Measurements from ENCODE around the gene TM2D3.

The TM2D3 gene

DNA sequence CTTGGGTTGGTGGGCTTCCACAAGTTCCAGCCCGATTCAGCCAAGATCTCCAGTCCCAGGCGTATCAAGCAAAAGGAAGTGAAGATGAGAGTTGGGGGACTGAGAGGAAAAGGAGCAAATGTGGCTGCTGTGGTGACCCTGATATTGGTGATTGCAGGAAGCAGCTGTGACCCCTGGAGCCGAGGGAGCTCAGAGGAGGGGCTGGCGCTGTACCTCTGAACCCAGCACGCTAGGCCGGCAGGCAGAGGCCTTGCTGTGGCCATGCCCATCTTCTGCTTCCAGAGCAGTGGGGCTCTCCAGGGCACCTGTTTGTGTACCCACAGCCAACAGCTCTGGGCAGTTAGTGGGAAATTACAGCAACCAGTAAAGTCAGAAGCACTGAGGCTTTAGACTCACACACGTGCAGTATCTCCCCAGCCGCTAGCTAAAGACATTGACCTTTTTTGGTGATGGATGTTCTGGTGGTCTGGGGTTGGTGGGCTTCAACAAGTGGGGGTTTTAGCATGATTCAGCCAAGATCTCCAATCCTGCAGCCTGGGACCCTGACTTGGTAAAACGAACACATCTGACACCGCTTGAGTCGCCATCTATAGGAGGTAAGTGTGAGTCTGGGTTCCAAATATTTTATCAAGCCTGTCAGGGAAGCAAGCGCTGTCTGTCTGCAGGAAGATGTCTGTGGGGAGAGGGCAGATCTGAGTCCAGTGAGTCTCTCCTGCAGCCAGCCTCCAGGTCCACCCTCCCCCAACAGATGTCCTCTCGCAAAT lies 33.1 kb downstream of the TM2D3 start:
- no peak overlapping the region for H3K27ac ChIP-seq
- no peak overlapping the region for H3K4me3 ChIP-seq (ENCODE audit: low read depth in 1 of 2, low read length in 1 of 2)
- peaks cover 3% of the 10 kb centered on the region for H3K9me3 ChIP-seq
- TF ChIP-seq, protein P1, sequence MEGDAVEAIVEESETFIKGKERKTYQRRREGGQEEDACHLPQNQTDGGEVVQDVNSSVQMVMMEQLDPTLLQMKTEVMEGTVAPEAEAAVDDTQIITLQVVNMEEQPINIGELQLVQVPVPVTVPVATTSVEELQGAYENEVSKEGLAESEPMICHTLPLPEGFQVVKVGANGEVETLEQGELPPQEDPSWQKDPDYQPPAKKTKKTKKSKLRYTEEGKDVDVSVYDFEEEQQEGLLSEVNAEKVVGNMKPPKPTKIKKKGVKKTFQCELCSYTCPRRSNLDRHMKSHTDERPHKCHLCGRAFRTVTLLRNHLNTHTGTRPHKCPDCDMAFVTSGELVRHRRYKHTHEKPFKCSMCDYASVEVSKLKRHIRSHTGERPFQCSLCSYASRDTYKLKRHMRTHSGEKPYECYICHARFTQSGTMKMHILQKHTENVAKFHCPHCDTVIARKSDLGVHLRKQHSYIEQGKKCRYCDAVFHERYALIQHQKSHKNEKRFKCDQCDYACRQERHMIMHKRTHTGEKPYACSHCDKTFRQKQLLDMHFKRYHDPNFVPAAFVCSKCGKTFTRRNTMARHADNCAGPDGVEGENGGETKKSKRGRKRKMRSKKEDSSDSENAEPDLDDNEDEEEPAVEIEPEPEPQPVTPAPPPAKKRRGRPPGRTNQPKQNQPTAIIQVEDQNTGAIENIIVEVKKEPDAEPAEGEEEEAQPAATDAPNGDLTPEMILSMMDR (IDR thresholded peaks at IDR 0.05): no peak
- peaks cover 5% of the 10 kb centered on the region for H3K27me3 ChIP-seq
- H3K36me3 ChIP-seq: no peaks in the 10 kb centered on the region
- no peaks in the 10 kb centered on the region for H3K4me1 ChIP-seq (ENCODE audit: control insufficient read depth in 1 of 2, insufficient read depth in 1 of 2, low read depth in 1 of 2, low read length in 1 of 2)

DNA sequence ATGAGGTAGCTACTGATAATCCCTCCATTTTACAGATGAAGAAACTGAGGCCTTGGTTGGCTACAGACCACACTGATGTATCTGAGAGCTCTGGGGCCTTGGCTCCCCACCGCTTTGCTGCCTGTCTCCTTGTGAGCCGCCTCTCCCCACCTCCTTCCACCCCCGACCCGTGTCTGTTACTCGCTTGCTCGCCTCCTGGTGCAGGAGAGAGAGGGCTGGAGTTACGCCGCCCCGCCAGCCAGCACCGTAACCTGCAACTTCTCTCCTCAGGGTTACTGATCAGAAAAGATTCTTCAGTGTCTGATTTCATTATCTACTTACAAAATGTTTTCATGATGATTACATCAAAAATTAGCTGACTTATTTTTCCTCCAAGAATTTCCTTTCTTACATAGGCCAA lies 34.1 kb downstream of the TM2D3 start:
- Histone ChIP-seq H3K36me3 (no peaks in the 10 kb centered on the region), H3K27me3 (peaks cover 5% of the 10 kb centered on the region), H3K27ac (no peak overlapping the region), H3K4me3 (ENCODE audit: low read depth in 1 of 2, low read length in 1 of 2) (no peak overlapping the region), H3K9me3 (no peaks in the 10 kb centered on the region), H3K4me1 (ENCODE audit: control insufficient read depth in 1 of 2, insufficient read depth in 1 of 2, low read depth in 1 of 2, low read length in 1 of 2) (no peaks in the 10 kb centered on the region)
- TF ChIP-seq, protein P1 (IDR thresholded peaks at IDR 0.05): no peak

DNA sequence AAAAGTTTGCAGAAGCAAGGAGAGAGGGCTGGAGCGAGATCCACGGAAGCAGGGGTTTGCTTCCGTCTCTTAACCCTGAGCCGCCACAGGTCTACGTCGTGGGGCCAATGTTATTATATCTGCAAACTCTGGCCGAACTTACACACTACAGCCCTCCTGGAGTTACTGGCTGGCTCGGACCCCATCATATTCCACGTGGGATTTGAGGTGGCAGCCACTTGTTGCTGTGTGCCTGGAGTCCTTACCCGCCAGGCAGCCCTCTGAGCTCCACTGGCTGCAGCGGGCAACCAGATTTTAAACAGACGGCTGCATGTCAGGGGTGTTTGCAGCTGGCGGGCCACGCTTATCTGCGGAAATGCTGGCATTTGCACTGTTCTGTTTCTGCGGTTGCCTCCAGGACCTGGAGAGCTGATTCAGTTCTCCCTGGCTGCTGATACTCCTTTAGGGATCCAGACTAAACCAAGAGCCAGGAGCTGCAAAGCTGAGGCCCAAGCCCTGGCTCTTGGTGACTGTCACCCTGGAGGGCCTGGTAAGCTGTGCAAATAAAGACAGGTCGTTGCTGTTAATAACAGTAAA lies 34.7 kb downstream of the TM2D3 start:
- Histone ChIP-seq H3K4me1 (ENCODE audit: control insufficient read depth in 1 of 2, insufficient read depth in 1 of 2, low read depth in 1 of 2, low read length in 1 of 2) (no peaks in the 10 kb centered on the region), H3K4me3 (ENCODE audit: low read depth in 1 of 2, low read length in 1 of 2) (no peak overlapping the region), H3K36me3 (no peaks in the 10 kb centered on the region), H3K27me3 (peaks cover 5% of the 10 kb centered on the region), H3K9me3 (no peaks in the 10 kb centered on the region), H3K27ac (no peak overlapping the region)
- TF ChIP-seq, protein P1 (IDR thresholded peaks at IDR 0.05): no peak

DNA sequence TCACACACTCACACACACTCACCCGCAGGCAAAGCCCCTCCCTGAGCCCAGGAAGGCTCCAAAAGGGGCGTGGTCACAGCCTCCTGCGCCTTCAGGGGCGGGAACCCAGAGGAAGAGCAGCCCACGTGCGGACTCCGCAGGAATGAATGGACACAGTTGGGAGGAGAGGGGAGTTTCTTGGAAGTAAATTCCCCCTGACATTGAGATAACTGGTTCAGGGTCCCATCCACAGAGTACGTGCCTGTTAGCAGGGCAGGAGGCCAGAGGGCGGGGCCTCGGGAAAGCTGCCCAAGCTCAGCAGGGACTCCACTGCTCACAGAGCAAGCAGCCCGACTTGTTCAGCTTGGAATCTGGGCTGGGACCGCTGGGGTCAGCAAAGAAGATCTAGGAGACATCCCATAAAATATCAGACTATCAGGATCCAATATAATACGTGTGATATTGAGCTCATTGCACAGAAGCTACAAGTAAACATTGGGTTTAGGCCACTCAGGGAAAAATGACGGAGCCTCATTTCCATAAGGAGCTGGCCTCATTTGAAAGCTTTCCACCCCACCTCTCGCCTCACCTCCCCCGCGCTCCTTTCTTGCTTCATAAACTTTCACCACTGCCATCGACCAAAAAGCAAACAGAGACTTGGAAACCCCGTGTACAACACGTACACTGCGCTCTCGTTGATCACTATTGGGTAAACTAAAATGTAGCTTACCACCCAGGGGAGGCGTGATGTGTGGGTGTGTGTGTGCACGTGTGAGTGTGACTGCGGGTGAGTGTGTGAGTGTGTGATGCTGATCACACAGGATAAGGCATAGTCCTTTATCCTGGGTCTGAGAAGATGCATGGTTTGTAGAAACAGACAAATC lies 36.0 kb downstream of the TM2D3 start:
- TF ChIP-seq, protein P1 (IDR thresholded peaks at IDR 0.05): no peak
- H3K36me3 ChIP-seq: no peaks in the 10 kb centered on the region
- H3K4me3 ChIP-seq (ENCODE audit: low read depth in 1 of 2, low read length in 1 of 2): no peak overlapping the region
- no peak overlapping the region for H3K27ac ChIP-seq
- H3K27me3 ChIP-seq: peaks cover 5% of the 10 kb centered on the region
- H3K4me1 ChIP-seq (ENCODE audit: control insufficient read depth in 1 of 2, insufficient read depth in 1 of 2, low read depth in 1 of 2, low read length in 1 of 2): no peaks in the 10 kb centered on the region
- no peaks in the 10 kb centered on the region for H3K9me3 ChIP-seq

DNA sequence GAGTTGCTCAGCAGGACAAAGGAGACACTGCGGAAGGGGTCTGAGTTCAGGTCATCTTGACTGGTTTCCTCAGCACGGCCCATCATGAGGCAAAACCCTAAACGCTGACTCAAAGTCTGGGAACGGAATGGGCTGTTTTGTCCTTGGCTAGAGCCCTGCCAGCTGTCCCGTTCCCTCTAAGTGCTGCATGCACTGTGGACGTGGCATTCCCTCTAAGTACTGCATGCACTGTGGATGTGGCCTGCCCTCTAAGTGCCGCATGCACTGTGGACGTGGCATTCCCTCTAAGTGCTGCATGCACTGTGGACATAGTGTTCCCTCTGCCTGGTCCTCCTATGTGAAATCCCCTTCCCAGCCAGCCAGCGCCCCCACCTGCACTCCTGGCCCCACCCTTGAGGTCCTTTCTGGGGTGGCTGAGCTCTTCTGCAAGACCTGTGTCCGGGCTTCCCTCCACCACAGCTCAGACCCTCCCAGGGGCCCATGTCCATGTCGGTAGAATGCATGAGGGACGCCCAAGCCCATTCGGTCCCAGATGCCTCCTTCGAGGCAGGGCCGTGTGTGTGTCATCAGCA lies 36.7 kb downstream of the TM2D3 start:
- TF ChIP-seq, protein P1 (IDR thresholded peaks at IDR 0.05): no peak

More for the DNA sequence above, 36.7 kb downstream of the TM2D3 start:
- peaks cover 5% of the 10 kb centered on the region for H3K27me3 ChIP-seq
- no peak overlapping the region for H3K4me3 ChIP-seq (ENCODE audit: low read depth in 1 of 2, low read length in 1 of 2)
- H3K4me1 ChIP-seq (ENCODE audit: control insufficient read depth in 1 of 2, insufficient read depth in 1 of 2, low read depth in 1 of 2, low read length in 1 of 2): no peaks in the 10 kb centered on the region
- H3K36me3 ChIP-seq: no peaks in the 10 kb centered on the region
- no peak overlapping the region for H3K27ac ChIP-seq
- H3K9me3 ChIP-seq: no peaks in the 10 kb centered on the region
